Keratinocyte (primary cell): ENCODE measurements around the gene CHST13. TPM values are rescaled to one million over a fixed set of nuclear protein-coding genes. Genes with fewer than 3 reads are reported as not detected.
A peak's percentile ranks its signal among the peaks of the same experiment; 100 is the strongest.

ENCODE experiments used
- DNase-seq: peaks from one replicate; pipeline ENCODE4 v3.0.0-alpha.2; 2011; ENCODE audit warnings: low read depth, missing footprints, low spot score
- FAIRE-seq: peaks from 2 replicates; lab custom pipeline; 2011; peaks lifted over from hg19 to GRCh38; lab: Jason Lieb, UNC
- H2AFZ ChIP-seq: 2 replicates; pipeline ENCODE4 v1.6.0; 2012; ENCODE audit warnings: low read length, control low read depth, inconsistent platforms; ENCODE audit not compliant: control insufficient read depth
- H3K27ac ChIP-seq: 2 replicates; pipeline ENCODE4 v1.5.1; 2011; ENCODE audit warnings: low read length; ENCODE audit not compliant: control insufficient read depth, insufficient read depth
- H3K27me3 ChIP-seq: 3 replicates; pipeline ENCODE4 v1.6.0; 2011; ENCODE audit warnings: low read length; ENCODE audit not compliant: control insufficient read depth, insufficient read depth; ENCODE audit errors: extremely low read depth
- H3K36me3 ChIP-seq, 2 experiments: 2 replicates in 1 of 2; 3 replicates in 1 of 2; pipeline ENCODE4 v1.5.1; 2011; ENCODE audit warnings: low read length in 2 of 2, mild to moderate bottlenecking in 1 of 2; ENCODE audit not compliant: control insufficient read depth in 2 of 2, insufficient read depth in 2 of 2; ENCODE audit errors: extremely low read depth in 1 of 2
- H3K4me1 ChIP-seq: 3 replicates; pipeline ENCODE4 v1.5.1; 2011; ENCODE audit warnings: low read length; ENCODE audit not compliant: control insufficient read depth, insufficient read depth; ENCODE audit errors: extremely low read depth
- H3K4me2 ChIP-seq: 3 replicates; pipeline ENCODE4 v1.6.0; 2011; ENCODE audit warnings: low read depth, low read length; ENCODE audit not compliant: control insufficient read depth, insufficient read depth; ENCODE audit errors: extremely low read depth
- H3K4me3 ChIP-seq, 3 experiments: fragments of 200-600 bp in 1 of 3; sonication (generic) in 1 of 3; 2 replicates in 2 of 3; 3 replicates in 1 of 3; pipeline ENCODE4 v1.5.1; 2011 to 2016; ENCODE audit warnings: low read length in 3 of 3, mild to moderate bottlenecking in 3 of 3, control low read depth in 2 of 3, inconsistent platforms in 1 of 3, low read depth in 1 of 3, mixed read lengths in 1 of 3, mixed run types in 1 of 3, moderate library complexity in 1 of 3; ENCODE audit not compliant: control insufficient read depth in 2 of 3, insufficient read depth in 2 of 3; ENCODE audit errors: extremely low read depth in 1 of 3
- H3K79me2 ChIP-seq: 2 replicates; pipeline ENCODE4 v1.6.0; 2012; ENCODE audit warnings: low read length; ENCODE audit not compliant: control insufficient read depth, insufficient read depth
- H3K9ac ChIP-seq: 3 replicates; pipeline ENCODE4 v1.6.0; 2011; ENCODE audit warnings: low read length; ENCODE audit not compliant: control insufficient read depth, insufficient read depth; ENCODE audit errors: extremely low read depth
- H3K9me1 ChIP-seq: 3 replicates; pipeline ENCODE4 v1.6.0; 2011; ENCODE audit warnings: low read length; ENCODE audit not compliant: control insufficient read depth, insufficient read depth; ENCODE audit errors: extremely low read depth
- H3K9me3 ChIP-seq: 2 replicates; pipeline ENCODE4 v1.5.1; 2012; ENCODE audit warnings: low read depth, low read length; ENCODE audit not compliant: control insufficient read depth
- H4K20me1 ChIP-seq: 3 replicates; pipeline ENCODE4 v1.6.0; 2011; ENCODE audit warnings: low read length; ENCODE audit not compliant: control insufficient read depth, insufficient read depth; ENCODE audit errors: extremely low read depth
- EZH2 ChIP-seq: IDR thresholded peaks from one replicate; pipeline ENCODE4 v1.6.1; 2012; ENCODE audit warnings: inconsistent platforms, mild to moderate bottlenecking, low read length, moderate library complexity
- dilution Hi-C: fragments of 300-500 bp; cut with MboI; formaldehyde crosslinking; loops from one replicate; pipeline ENCODE4 v1.7.0; 2020; ENCODE audit warnings: low sequenced_read_pairs; ENCODE audit not compliant: extremely low pct_ligation_motif_present
- polyA plus RNA-seq, 5 experiments: library from polyadenylated mRNA; depleted of rRNA in 3 of 5; stranded (reverse) in 3 of 5; stranded (forward) in 1 of 5; unstranded in 1 of 5; fragments of >200 nt; gene quantifications; 1 replicate in 1 of 5; 2 replicates in 3 of 5; 3 replicates in 1 of 5; pipeline versions ENCODE4 v1.2.1 to v1.2.3, GENCODE V29; 2011 to 2012; ENCODE audit warnings: missing spikeins in 2 of 5, low read depth in 1 of 5, low replicate concordance in 1 of 5
- TF ChIP-seq, protein P1 (sequence below), 3 experiments: IDR thresholded peaks in 1 of 3; conservative IDR thresholded peaks in 1 of 3; optimal IDR thresholded peaks in 1 of 3; 2 replicates in 2 of 3; 3 replicates in 1 of 3; pipeline versions ENCODE3 to v1.5.1; 2011; ENCODE audit warnings: low read length in 3 of 3, mild to moderate bottlenecking in 3 of 3, moderate library complexity in 2 of 3, control low read depth in 1 of 3, inconsistent platforms in 1 of 3; ENCODE audit not compliant: insufficient read depth in 2 of 3; ENCODE audit errors: extremely low read depth in 1 of 3

The CHST13 gene
- polyA plus RNA-seq, 1 donor (not counting 4 experiments of a cell fraction or from before 2014, with no cell fraction given) = not detected

DNA sequence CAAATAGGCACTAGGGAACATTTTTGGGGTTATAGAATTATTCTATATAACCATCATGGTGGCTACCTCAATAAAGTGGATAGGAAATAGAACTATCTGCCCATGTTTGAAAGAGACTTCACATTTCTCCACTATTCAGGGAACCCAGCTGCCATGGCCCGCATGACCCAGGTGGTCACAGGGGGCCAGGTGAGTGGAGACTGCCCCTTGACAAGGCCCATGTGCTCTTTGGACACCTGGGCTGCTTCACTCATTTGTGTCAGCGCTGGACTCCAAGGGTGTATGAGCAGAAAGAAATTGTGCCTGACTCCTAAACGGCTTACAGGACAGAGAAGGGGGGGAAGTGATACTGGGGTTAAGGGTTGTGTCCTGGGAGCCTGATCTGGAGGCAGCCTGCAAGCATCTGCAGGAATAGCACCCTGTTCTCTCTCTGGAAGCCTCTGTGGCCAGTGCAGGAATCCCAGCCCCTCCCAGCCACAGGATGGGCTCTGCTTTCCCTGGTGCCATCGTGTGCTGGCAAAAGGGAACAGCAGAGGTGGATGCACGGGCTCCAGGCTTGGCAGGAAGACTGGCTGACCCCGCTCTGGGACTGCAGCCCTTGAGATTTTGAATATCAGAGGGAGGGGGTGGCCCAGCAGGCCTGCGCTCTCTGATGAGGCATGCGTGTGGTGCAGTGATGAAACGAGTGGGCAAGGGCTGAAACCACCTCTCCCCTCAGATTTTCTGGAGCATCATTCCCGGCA lies 43.9 kb downstream of the CHST13 start:
- Histone ChIP-seq H3K9ac (no peak overlapping the region), H3K36me3 (no peaks in the 10 kb centered on the region), H4K20me1 (no peaks in the 10 kb centered on the region), H2AFZ (no peak overlapping the region), H3K4me2 (no peak overlapping the region), H3K9me3 (no peaks in the 10 kb centered on the region), H3K4me3 (no peak overlapping the region), H3K4me1 (peaks cover 3% of the 10 kb centered on the region), H3K27ac (no peak overlapping the region), H3K27me3 (no peaks in the 10 kb centered on the region), H3K9me1 (no peaks in the 10 kb centered on the region), H3K79me2 (no peaks in the 10 kb centered on the region)
- dilution Hi-C loops = no loop called here
- FAIRE-seq (no peak), DNase-seq (no peak)
- TF ChIP-seq EZH2 = no peak
- TF ChIP-seq, protein P1, sequence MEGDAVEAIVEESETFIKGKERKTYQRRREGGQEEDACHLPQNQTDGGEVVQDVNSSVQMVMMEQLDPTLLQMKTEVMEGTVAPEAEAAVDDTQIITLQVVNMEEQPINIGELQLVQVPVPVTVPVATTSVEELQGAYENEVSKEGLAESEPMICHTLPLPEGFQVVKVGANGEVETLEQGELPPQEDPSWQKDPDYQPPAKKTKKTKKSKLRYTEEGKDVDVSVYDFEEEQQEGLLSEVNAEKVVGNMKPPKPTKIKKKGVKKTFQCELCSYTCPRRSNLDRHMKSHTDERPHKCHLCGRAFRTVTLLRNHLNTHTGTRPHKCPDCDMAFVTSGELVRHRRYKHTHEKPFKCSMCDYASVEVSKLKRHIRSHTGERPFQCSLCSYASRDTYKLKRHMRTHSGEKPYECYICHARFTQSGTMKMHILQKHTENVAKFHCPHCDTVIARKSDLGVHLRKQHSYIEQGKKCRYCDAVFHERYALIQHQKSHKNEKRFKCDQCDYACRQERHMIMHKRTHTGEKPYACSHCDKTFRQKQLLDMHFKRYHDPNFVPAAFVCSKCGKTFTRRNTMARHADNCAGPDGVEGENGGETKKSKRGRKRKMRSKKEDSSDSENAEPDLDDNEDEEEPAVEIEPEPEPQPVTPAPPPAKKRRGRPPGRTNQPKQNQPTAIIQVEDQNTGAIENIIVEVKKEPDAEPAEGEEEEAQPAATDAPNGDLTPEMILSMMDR (optimal IDR thresholded peaks at IDR 0.05 in 1 of 3, IDR thresholded peaks at IDR 0.05 in 1 of 3, conservative IDR thresholded peaks at IDR 0.05 in 1 of 3; ENCODE audit: extremely low read depth in 1 of 3, insufficient read depth in 2 of 3, low read length in 3 of 3) = peak in 1 of 3 experiments; percentile 24

DNA sequence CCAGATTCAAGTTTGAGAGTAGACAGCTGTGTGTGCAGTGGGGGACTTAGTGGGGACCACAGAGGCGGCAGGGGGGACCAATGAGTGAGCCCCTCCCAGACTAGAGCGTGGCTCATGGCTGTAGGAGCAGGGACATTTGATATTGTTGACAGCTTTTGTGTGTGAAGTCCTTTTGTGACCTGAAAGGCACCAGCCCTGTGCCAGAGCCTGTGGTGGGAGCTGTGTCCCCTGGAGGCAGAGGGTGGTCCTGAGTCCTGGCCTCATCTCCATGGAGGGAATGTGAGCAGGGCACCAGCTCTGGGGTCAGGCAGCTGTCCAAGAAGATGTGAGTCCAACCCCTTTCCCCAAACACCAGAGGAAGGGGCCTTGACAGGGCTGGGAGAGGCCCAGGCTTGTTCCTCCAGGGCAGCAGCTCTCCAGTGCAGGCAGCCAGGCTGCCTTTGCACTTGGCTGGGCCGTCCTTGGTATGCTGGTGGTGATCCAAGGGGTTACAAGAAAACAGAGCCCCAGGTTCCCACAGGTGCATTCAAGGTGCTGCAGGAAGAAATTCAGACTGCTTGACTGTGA lies 44.9 kb downstream of the CHST13 start:
- H2AFZ ChIP-seq = no peak overlapping the region
- no peak overlapping the region for H3K27ac ChIP-seq
- FAIRE-seq (no peak), DNase-seq (no peak)
- H4K20me1 ChIP-seq = no peaks in the 10 kb centered on the region
- H3K79me2 ChIP-seq = no peaks in the 10 kb centered on the region
- H3K9me1 ChIP-seq = no peaks in the 10 kb centered on the region
- H3K4me3 ChIP-seq = no peak overlapping the region
- dilution Hi-C loops = no loop called here
- TF ChIP-seq, protein P1 (optimal IDR thresholded peaks at IDR 0.05 in 1 of 3, IDR thresholded peaks at IDR 0.05 in 1 of 3, conservative IDR thresholded peaks at IDR 0.05 in 1 of 3; ENCODE audit: extremely low read depth in 1 of 3, insufficient read depth in 2 of 3, low read length in 3 of 3) = no peak
- TF ChIP-seq EZH2 = no peak
- no peak overlapping the region for H3K4me2 ChIP-seq
- no peaks in the 10 kb centered on the region for H3K27me3 ChIP-seq
- no peaks in the 10 kb centered on the region for H3K9me3 ChIP-seq
- H3K9ac ChIP-seq = no peak overlapping the region
- no peaks in the 10 kb centered on the region for H3K36me3 ChIP-seq
- H3K4me1 ChIP-seq = peaks cover 11% of the 10 kb centered on the region
